Caco-2 (cell line): ENCODE results near the gene MRO. TPM values are rescaled to one million over a fixed set of nuclear protein-coding genes. Genes with fewer than 3 reads are reported as not detected.

Experiments used
- BruUV-seq: library from RNA; stranded (reverse); fragments of 400-500 nt; replicated peaks from 2 replicates; lab custom pipeline; 2021; lab: Mats Ljungman, UMichigan
- CTCF ChIA-PET: fragments of 300-600 bp; sonication (Branson Sonifier 250); formaldehyde crosslinking; loops from one replicate; lab custom pipeline; 2022; ENCODE audit warnings: antibody characterized with exemption; lab: Charles Lee
- POLR2A ChIA-PET: fragments of 300-600 bp; sonication (Branson Sonifier 250); formaldehyde crosslinking; loops from one replicate; lab custom pipeline; 2022; ENCODE audit warnings: antibody characterized with exemption; lab: Charles Lee
- DNase-seq, 2 experiments: peaks; one replicate each; pipeline versions ENCODE4 v3.0.0 to v3.0.0-alpha.2; 2020 to 2022
- H3K27me3 ChIP-seq: replicated peaks from 2 replicates; pipeline ENCODE4 v1.6.0; 2011; ENCODE audit warnings: low read length; ENCODE audit not compliant: control insufficient read depth, insufficient read depth
- H3K36me3 ChIP-seq: 2 replicates; pipeline ENCODE4 v1.5.1; 2011; ENCODE audit warnings: low read length; ENCODE audit not compliant: control insufficient read depth, insufficient read depth
- H3K4me1 ChIP-seq: fragments of 250-450 bp; sonication (Bioruptor Pico); 2 replicates; pipeline ENCODE4 v1.5.1; 2020; ENCODE audit warnings: mild to moderate bottlenecking
- H3K4me3 ChIP-seq: 2 replicates; pipeline ENCODE4 v1.5.1; 2011; ENCODE audit warnings: low read depth, mild to moderate bottlenecking, control low read depth, low read length
- H3K9me3 ChIP-seq: fragments of 250-450 bp; sonication (Bioruptor Pico); 2 replicates; pipeline ENCODE4 v1.5.1; 2020; ENCODE audit warnings: mild to moderate bottlenecking, moderate library complexity
- H3K27ac Mint-ChIP-seq: one replicate; pipeline ENCODE4 v1.8.0; 2022; ENCODE audit warnings: mixed read lengths; ENCODE audit not compliant: unreplicated experiment
- H3K27me3 Mint-ChIP-seq: one replicate; pipeline ENCODE4 v1.8.0; 2022; ENCODE audit warnings: mixed read lengths; ENCODE audit not compliant: insufficient read depth, unreplicated experiment
- H3K36me3 Mint-ChIP-seq: one replicate; pipeline ENCODE4 v1.8.0; 2022; ENCODE audit warnings: mild to moderate bottlenecking, mixed read lengths; ENCODE audit not compliant: insufficient read depth, unreplicated experiment
- H3K4me1 Mint-ChIP-seq: one replicate; pipeline ENCODE4 v1.8.0; 2022; ENCODE audit warnings: low read depth, mixed read lengths; ENCODE audit not compliant: unreplicated experiment
- H3K4me3 Mint-ChIP-seq: one replicate; pipeline ENCODE4 v1.8.0; 2022; ENCODE audit warnings: mild to moderate bottlenecking, moderate library complexity, mixed read lengths; ENCODE audit not compliant: unreplicated experiment
- H3K9me3 Mint-ChIP-seq: one replicate; pipeline ENCODE4 v1.8.0; 2022; ENCODE audit warnings: mixed read lengths; ENCODE audit not compliant: unreplicated experiment
- intact Hi-C: fragments of 100-400 bp; cut with micrococcal nuclease; formaldehyde crosslinking; loops from one replicate; pipeline ENCODE4 v1.10.0; 2022; ENCODE audit not compliant: unreplicated experiment
- total RNA-seq: library from RNA; stranded (reverse); gene quantifications from 2 replicates; pipeline ENCODE4 v1.2.3, GENCODE V29; 2022
- TF ChIP-seq, protein P1 (sequence below), 2 experiments: fragments of 200-600 bp in 1 of 2; IDR thresholded peaks; 1 replicate in 1 of 2; 2 replicates in 1 of 2; pipeline versions ENCODE4 v1.5.1 to v1.8.0; 2011 to 2022; ENCODE audit warnings: antibody characterized with exemption in 1 of 2, control low read depth in 1 of 2, inconsistent platforms in 1 of 2, low read depth in 1 of 2, low read length in 1 of 2, mild to moderate bottlenecking in 1 of 2, moderate library complexity in 1 of 2; ENCODE audit not compliant: insufficient read depth in 1 of 2, severe bottlenecking in 1 of 2, unreplicated experiment in 1 of 2

MRO gene
- total RNA-seq, 1 experiment from 2014 or later = not detected

DNA sequence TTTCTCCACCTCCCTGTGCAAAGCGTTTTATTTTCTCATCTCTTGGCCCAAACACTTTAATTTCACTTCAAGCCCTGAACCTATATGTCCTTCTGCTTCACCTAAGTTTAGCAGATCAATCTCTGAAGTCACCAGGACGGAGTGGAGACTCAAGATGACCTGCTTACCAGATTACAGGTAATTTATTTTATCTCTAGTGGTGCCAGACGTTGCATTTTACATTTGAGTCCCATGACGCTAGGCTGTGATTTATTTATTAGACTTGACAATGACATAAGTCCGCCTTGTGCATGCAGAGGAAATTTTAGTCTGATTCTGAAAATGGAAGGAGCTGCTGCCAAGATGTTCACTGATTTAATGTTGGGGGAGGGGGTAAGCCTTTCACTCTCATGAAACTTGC, 73.9 kb downstream of the MRO start:
- ChIA-PET CTCF (no interaction called here), POLR2A (no interaction called here)
- no peaks in the 10 kb centered on the region for H3K27me3 Mint-ChIP-seq
- BruUV-seq = no TSS peak
- Histone ChIP-seq H3K9me3 (no peaks in the 10 kb centered on the region), H3K36me3 (no peaks in the 10 kb centered on the region), H3K4me3 (no peak overlapping the region), H3K4me1 (no peaks in the 10 kb centered on the region), H3K27me3 (no peaks in the 10 kb centered on the region)
- H3K4me1 Mint-ChIP-seq = no peaks in the 10 kb centered on the region
- H3K36me3 Mint-ChIP-seq = no peaks in the 10 kb centered on the region
- no peak for DNase-seq
- no peak overlapping the region for H3K4me3 Mint-ChIP-seq
- no peaks in the 10 kb centered on the region for H3K9me3 Mint-ChIP-seq
- intact Hi-C loops = no loop called here
- no peak overlapping the region for H3K27ac Mint-ChIP-seq
- TF ChIP-seq, protein P1, sequence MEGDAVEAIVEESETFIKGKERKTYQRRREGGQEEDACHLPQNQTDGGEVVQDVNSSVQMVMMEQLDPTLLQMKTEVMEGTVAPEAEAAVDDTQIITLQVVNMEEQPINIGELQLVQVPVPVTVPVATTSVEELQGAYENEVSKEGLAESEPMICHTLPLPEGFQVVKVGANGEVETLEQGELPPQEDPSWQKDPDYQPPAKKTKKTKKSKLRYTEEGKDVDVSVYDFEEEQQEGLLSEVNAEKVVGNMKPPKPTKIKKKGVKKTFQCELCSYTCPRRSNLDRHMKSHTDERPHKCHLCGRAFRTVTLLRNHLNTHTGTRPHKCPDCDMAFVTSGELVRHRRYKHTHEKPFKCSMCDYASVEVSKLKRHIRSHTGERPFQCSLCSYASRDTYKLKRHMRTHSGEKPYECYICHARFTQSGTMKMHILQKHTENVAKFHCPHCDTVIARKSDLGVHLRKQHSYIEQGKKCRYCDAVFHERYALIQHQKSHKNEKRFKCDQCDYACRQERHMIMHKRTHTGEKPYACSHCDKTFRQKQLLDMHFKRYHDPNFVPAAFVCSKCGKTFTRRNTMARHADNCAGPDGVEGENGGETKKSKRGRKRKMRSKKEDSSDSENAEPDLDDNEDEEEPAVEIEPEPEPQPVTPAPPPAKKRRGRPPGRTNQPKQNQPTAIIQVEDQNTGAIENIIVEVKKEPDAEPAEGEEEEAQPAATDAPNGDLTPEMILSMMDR (IDR thresholded peaks at IDR 0.05; ENCODE audit: insufficient read depth in 1 of 2, low read depth in 1 of 2, low read length in 1 of 2, severe bottlenecking in 1 of 2, unreplicated experiment in 1 of 2) = no peak

Other genes with a start within 250 kb of the MRO start
- 15.7 and 16.5 TPM in 2 replicates for gene ME2, start 59.1 kb upstream of the MRO start, total RNA-seq
- gene ELAC1, start 148.0 kb upstream of the MRO start, total RNA-seq = 4.8 and 5.3 TPM in 2 replicates
- gene SMAD4, start 210.2 kb upstream of the MRO start, total RNA-seq = 48.5 and 48.8 TPM in 2 replicates